Thoracic aorta (tissue), 2 donors: ENCODE data around the gene FOXP3. TPM values are rescaled to one million over a fixed set of nuclear protein-coding genes. Genes with fewer than 3 reads are reported as not detected.

Source experiments
- ATAC-seq: fragments of 150-250 bp; one replicate; pipeline ENCODE4 v1.8.0; 2017; ENCODE audit warnings: low read depth; ENCODE audit not compliant: insufficient number of reproducible peaks, low FRiP score
- DNase-seq: peaks from one replicate; pipeline ENCODE4 v3.0.0-alpha.2; 2020; ENCODE audit warnings: low spot score
- H3K27ac ChIP-seq, 2 donors: fragments of 200-600 bp; sonication (generic); 1 replicate in 1 of 2; 2 replicates in 1 of 2; pipeline ENCODE4 v1.5.1; 2016; ENCODE audit warnings: mild to moderate bottlenecking in 2 of 2, moderate library complexity in 2 of 2
- H3K27me3 ChIP-seq: fragments of 200-600 bp; sonication (generic); replicated peaks from 2 replicates; pipeline ENCODE4 v1.6.0; 2016; ENCODE audit warnings: mild to moderate bottlenecking; ENCODE audit not compliant: insufficient read depth
- H3K36me3 ChIP-seq: fragments of 200-600 bp; sonication (generic); one replicate; pipeline ENCODE4 v1.5.1; 2016
- H3K4me1 ChIP-seq, 2 donors: fragments of 200-600 bp; sonication (generic); 1 replicate in 1 of 2; 2 replicates in 1 of 2; pipeline versions ENCODE4 v1.5.1 to v1.6.0; 2016; ENCODE audit warnings: low read depth in 2 of 2, mild to moderate bottlenecking in 1 of 2; ENCODE audit not compliant: control insufficient read depth in 1 of 2
- H3K4me3 ChIP-seq: fragments of 200-600 bp; sonication (generic); 2 replicates; pipeline ENCODE4 v1.5.1; 2016; ENCODE audit warnings: mild to moderate bottlenecking
- H3K9me3 ChIP-seq: fragments of 200-600 bp; sonication (generic); 2 replicates; pipeline ENCODE4 v1.5.1; 2016
- CTCF ChIP-seq: fragments of 200-600 bp; sonication (generic); IDR thresholded peaks from one replicate; pipeline ENCODE4 v1.5.1; 2019; ENCODE audit warnings: antibody characterized with exemption
- total RNA-seq, 2 donors: library from RNA; depleted of rRNA; stranded (reverse); fragments of >200 nt; gene quantifications; one replicate each; pipeline versions ENCODE4 v1.1.0 to v1.2.3, GENCODE V29; 2016

The FOXP3 gene
- total RNA-seq, 2 donors from 2014 or later, result not detected

DNA sequence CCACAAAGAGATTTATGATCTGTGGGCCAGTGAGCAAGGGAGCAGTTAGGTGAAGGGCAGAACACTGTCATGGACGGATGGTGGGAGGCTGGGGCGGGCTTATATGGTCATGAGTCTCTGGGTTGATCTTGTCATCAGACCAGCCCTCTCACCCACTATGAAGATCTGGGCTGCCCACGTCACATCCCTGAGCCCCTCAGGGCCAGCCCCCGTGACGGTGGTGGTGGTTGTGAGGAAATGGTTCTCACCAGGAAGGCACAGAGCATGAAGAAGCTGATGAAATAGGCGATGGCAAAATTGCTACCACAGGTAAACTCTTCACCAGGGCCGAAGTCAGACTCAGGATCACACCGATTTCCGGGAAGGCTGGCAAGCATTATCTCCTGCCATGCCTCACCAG is 53.4 kb downstream of the FOXP3 start:
- H3K9me3 ChIP-seq, result no peaks in the 10 kb centered on the region
- no peaks in the 10 kb centered on the region for H3K36me3 ChIP-seq
- no peak for DNase-seq
- H3K4me3 ChIP-seq, result no peak overlapping the region
- H3K4me1 ChIP-seq, result no peaks in the 10 kb centered on the region
- TF ChIP-seq CTCF, result no peak
- H3K27me3 ChIP-seq, result no peaks in the 10 kb centered on the region
- no peak for ATAC-seq
- no peak overlapping the region for H3K27ac ChIP-seq

- Histone ChIP-seq H3K36me3 (no peaks in the 10 kb centered on the region), H3K27me3 (no peaks in the 10 kb centered on the region), H3K4me1 (no peaks in the 10 kb centered on the region), H3K9me3 (no peaks in the 10 kb centered on the region), H3K4me3 (no peak overlapping the region), H3K27ac (no peak overlapping the region)
- no peak for TF ChIP-seq CTCF
- no peak for DNase-seq
- ATAC-seq, result no peak
Measured at GRCh38 chrX:49210406-49210805, 54.1 kb downstream of the FOXP3 start.

- Histone ChIP-seq H3K27me3 (no peaks in the 10 kb centered on the region), H3K27ac (no peak overlapping the region), H3K36me3 (no peaks in the 10 kb centered on the region), H3K4me1 (no peaks in the 10 kb centered on the region), H3K4me3 (no peak overlapping the region), H3K9me3 (no peaks in the 10 kb centered on the region)
- TF ChIP-seq CTCF, result no peak
- ATAC-seq, result no peak
- DNase-seq, result no peak
Measured at GRCh38 chrX:49209434-49210251, 54.9 kb downstream of the FOXP3 start.

DNA sequence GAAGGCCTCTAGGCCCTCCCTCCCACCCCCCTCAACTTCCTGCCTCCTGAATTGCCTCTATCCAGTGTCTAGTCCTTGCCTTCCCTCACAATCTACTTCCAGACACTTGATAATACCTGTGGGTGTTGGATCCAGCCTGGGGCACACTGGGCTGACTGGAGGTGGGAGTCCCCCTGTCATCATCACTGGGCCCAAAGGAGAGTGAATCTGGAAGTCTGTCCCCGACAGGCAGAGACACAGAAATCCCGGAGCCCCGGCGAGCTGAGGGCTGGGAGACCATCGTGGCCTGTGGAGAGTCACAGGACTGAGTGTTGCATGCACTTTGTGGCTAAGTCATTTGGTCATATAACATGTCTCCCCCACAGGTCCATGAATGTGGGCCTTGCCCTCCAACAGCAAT is 56.1 kb downstream of the FOXP3 start:
- no peak overlapping the region for H3K4me3 ChIP-seq
- no peak for DNase-seq
- no peaks in the 10 kb centered on the region for H3K4me1 ChIP-seq
- ATAC-seq, result no peak
- no peak overlapping the region for H3K27ac ChIP-seq
- no peaks in the 10 kb centered on the region for H3K9me3 ChIP-seq
- no peaks in the 10 kb centered on the region for H3K36me3 ChIP-seq
- H3K27me3 ChIP-seq, result no peaks in the 10 kb centered on the region
- TF ChIP-seq CTCF, result no peak

DNA sequence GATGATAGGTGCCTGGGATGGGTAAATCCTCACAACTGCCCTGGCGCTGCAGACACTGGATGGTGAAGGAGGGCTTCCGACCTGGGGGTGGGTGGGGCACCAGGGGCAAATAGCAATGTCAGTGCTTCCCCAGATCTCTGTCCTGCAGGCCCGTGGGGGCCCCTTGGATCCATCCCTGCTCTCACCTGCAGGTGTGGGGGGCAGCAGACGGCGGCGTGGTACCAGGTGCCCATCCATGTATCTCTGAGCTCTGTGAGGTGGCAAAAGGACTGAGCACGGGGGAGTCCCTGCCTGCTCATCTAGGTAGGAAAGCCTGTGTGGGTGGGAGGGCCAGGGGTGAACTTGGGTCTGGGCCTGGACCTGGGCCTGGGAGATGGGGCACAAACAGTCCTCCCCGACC is 58.0 kb downstream of the FOXP3 start:
- no peak overlapping the region for H3K27ac ChIP-seq
- H3K4me1 ChIP-seq, result no peaks in the 10 kb centered on the region
- ATAC-seq, result no peak
- H3K9me3 ChIP-seq, result no peaks in the 10 kb centered on the region
- no peak for DNase-seq
- no peaks in the 10 kb centered on the region for H3K36me3 ChIP-seq
- H3K4me3 ChIP-seq, result no peak overlapping the region
- TF ChIP-seq CTCF, result no peak
- no peaks in the 10 kb centered on the region for H3K27me3 ChIP-seq
